ENCODE results near the gene MAML2.

The MAML2 gene

GRCh38 chr11:96082002-96082899 lies 260.7 kb downstream of the MAML2 start:
- no peak for DNase-seq (ENCODE audit: low read depth in 1 of 2, low spot score in 1 of 2)
- Histone ChIP-seq H3K27me3 (ENCODE audit: insufficient read depth, poor library complexity, severe bottlenecking) (peaks cover 2% of the 10 kb centered on the region), H3K27ac (replicated peaks) (no peak overlapping the region), H3K4me3 (replicated peaks; ENCODE audit: insufficient read depth, low read length) (no peak overlapping the region)
- TF ChIP-seq, protein P1, sequence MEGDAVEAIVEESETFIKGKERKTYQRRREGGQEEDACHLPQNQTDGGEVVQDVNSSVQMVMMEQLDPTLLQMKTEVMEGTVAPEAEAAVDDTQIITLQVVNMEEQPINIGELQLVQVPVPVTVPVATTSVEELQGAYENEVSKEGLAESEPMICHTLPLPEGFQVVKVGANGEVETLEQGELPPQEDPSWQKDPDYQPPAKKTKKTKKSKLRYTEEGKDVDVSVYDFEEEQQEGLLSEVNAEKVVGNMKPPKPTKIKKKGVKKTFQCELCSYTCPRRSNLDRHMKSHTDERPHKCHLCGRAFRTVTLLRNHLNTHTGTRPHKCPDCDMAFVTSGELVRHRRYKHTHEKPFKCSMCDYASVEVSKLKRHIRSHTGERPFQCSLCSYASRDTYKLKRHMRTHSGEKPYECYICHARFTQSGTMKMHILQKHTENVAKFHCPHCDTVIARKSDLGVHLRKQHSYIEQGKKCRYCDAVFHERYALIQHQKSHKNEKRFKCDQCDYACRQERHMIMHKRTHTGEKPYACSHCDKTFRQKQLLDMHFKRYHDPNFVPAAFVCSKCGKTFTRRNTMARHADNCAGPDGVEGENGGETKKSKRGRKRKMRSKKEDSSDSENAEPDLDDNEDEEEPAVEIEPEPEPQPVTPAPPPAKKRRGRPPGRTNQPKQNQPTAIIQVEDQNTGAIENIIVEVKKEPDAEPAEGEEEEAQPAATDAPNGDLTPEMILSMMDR (IDR thresholded peaks at IDR 0.05; ENCODE audit: insufficient read depth, low read length), result no peak
- TF ChIP-seq POLR2AphosphoS5 (IDR thresholded peaks at IDR 0.05; ENCODE audit: low read depth), result no peak
- no peak for TF ChIP-seq SPI1 (IDR thresholded peaks at IDR 0.05; ENCODE audit: borderline replicate concordance, low read depth)
- TF ChIP-seq GABPA (IDR thresholded peaks at IDR 0.05; ENCODE audit: low read depth), result no peak
- TF ChIP-seq, protein P2, sequence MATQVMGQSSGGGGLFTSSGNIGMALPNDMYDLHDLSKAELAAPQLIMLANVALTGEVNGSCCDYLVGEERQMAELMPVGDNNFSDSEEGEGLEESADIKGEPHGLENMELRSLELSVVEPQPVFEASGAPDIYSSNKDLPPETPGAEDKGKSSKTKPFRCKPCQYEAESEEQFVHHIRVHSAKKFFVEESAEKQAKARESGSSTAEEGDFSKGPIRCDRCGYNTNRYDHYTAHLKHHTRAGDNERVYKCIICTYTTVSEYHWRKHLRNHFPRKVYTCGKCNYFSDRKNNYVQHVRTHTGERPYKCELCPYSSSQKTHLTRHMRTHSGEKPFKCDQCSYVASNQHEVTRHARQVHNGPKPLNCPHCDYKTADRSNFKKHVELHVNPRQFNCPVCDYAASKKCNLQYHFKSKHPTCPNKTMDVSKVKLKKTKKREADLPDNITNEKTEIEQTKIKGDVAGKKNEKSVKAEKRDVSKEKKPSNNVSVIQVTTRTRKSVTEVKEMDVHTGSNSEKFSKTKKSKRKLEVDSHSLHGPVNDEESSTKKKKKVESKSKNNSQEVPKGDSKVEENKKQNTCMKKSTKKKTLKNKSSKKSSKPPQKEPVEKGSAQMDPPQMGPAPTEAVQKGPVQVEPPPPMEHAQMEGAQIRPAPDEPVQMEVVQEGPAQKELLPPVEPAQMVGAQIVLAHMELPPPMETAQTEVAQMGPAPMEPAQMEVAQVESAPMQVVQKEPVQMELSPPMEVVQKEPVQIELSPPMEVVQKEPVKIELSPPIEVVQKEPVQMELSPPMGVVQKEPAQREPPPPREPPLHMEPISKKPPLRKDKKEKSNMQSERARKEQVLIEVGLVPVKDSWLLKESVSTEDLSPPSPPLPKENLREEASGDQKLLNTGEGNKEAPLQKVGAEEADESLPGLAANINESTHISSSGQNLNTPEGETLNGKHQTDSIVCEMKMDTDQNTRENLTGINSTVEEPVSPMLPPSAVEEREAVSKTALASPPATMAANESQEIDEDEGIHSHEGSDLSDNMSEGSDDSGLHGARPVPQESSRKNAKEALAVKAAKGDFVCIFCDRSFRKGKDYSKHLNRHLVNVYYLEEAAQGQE (IDR thresholded peaks at IDR 0.05; ENCODE audit: insufficient replicate concordance, low read depth), result no peak

DNA sequence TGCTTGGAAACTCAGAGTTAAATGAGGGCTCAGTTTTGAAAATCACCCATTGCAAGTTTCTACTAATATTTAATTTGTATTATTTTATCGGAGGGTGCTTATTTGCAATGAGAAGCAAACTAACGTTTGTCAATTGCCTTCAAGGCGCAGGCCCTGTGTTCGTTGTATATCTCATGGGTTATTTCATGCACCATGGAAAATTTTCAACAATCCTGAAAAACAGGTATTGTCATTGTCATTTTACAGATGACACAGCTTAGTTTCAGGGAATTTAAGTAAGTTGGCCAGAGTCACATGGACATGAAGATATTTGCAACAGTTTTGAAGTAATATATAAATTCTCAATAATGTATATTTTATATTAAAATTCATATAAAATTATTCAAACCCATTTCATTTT lies 261.4 kb downstream of the MAML2 start:
- no peak for TF ChIP-seq POLR2AphosphoS5 (IDR thresholded peaks at IDR 0.05; ENCODE audit: low read depth)
- no peak for TF ChIP-seq SPI1 (IDR thresholded peaks at IDR 0.05; ENCODE audit: borderline replicate concordance, low read depth)
- TF ChIP-seq, protein P2 (IDR thresholded peaks at IDR 0.05; ENCODE audit: insufficient replicate concordance, low read depth), result no peak
- TF ChIP-seq GABPA (IDR thresholded peaks at IDR 0.05; ENCODE audit: low read depth), result no peak
- TF ChIP-seq, protein P1 (IDR thresholded peaks at IDR 0.05; ENCODE audit: insufficient read depth, low read length), result no peak
- H3K27ac ChIP-seq (replicated peaks), result no peak overlapping the region
- no peak for DNase-seq (ENCODE audit: low read depth in 1 of 2, low spot score in 1 of 2)
- no peak overlapping the region for H3K4me3 ChIP-seq (replicated peaks; ENCODE audit: insufficient read depth, low read length)
- peaks cover 2% of the 10 kb centered on the region for H3K27me3 ChIP-seq (ENCODE audit: insufficient read depth, poor library complexity, severe bottlenecking)

- TF ChIP-seq, protein P2 (IDR thresholded peaks at IDR 0.05; ENCODE audit: insufficient replicate concordance, low read depth), result no peak
- TF ChIP-seq, protein P1 (IDR thresholded peaks at IDR 0.05; ENCODE audit: insufficient read depth, low read length), result no peak
Observed at GRCh38 chr11:96079691-96080090, 263.3 kb downstream of the MAML2 start.

More at GRCh38 chr11:96079691-96080090, 263.3 kb downstream of the MAML2 start:
- H3K27me3 ChIP-seq (ENCODE audit: insufficient read depth, poor library complexity, severe bottlenecking), result peaks cover 2% of the 10 kb centered on the region
- H3K27ac ChIP-seq (replicated peaks), result no peak overlapping the region
- DNase-seq (ENCODE audit: low read depth in 1 of 2, low spot score in 1 of 2), result no peak
- no peak overlapping the region for H3K4me3 ChIP-seq (replicated peaks; ENCODE audit: insufficient read depth, low read length)

Measured in HL-60 (cell line).